Astrocyte of the cerebellum (primary cell): ENCODE measurements around the gene GMFB.
"Not testable (repeated sequence)": the region's sequence is repeated elsewhere in the genome, so short reads cannot be mapped to it uniquely, and the experiment has no call there.

Experiments
- DNase-seq: peaks from one replicate; pipeline ENCODE4 v3.0.0-alpha.2; 2011; ENCODE audit warnings: low read depth
- H3K4me3 ChIP-seq: 2 replicates; pipeline ENCODE4 v1.5.1; 2011; ENCODE audit warnings: mild to moderate bottlenecking, low read depth, low read length, moderate library complexity
- CTCF ChIP-seq: IDR thresholded peaks from 2 replicates; pipeline ENCODE4 v1.5.1; 2012; ENCODE audit warnings: low read length, low read depth, moderate library complexity, mild to moderate bottlenecking; ENCODE audit errors: missing control alignments
- in situ Hi-C: cut with HindIII; loops from 2 replicates; pipeline ENCODE4 v1.10.0; 2017; ENCODE audit warnings: low sequenced_read_pairs

Gene GMFB

GRCh38 chr14:54472315-54472714 is 16.5 kb downstream of the GMFB start:
- in situ Hi-C loops = no loop called here
- DNase-seq = no peak
- H3K4me3 ChIP-seq = no peak overlapping the region
- TF ChIP-seq CTCF = no peak

GRCh38 chr14:54471641-54472040 is 17.1 kb downstream of the GMFB start:
- no peak for TF ChIP-seq CTCF
- in situ Hi-C loops = no loop called here

GRCh38 chr14:54470701-54471100 is 18.1 kb downstream of the GMFB start:
- H3K4me3 ChIP-seq = no peak overlapping the region
- in situ Hi-C loops = no loop called here
- DNase-seq = no peak
- TF ChIP-seq CTCF = no peak

More at GRCh38 chr14:54471641-54472040, 17.1 kb downstream of the GMFB start:
- no peak overlapping the region for H3K4me3 ChIP-seq
- DNase-seq = no peak

GRCh38 chr14:54467280-54467679 is 21.5 kb downstream of the GMFB start:
- in situ Hi-C loops = no loop called here
- TF ChIP-seq CTCF = no peak
- DNase-seq = no peak
- no peak overlapping the region for H3K4me3 ChIP-seq

GRCh38 chr14:54465654-54466053 is 23.1 kb downstream of the GMFB start:
- in situ Hi-C loops = no loop called here
- DNase-seq = no peak
- TF ChIP-seq CTCF = no peak
- H3K4me3 ChIP-seq = no peak overlapping the region

- no peak for DNase-seq
- H3K4me3 ChIP-seq = no peak overlapping the region
- TF ChIP-seq CTCF = no peak
- in situ Hi-C loops = no loop called here
Observed at GRCh38 chr14:54462048-54462447, 26.7 kb downstream of the GMFB start.

- TF ChIP-seq CTCF = no peak
- in situ Hi-C loops = no loop called here
- H3K4me3 ChIP-seq = no peak overlapping the region
- no peak for DNase-seq
Observed at GRCh38 chr14:54459106-54459505, 29.7 kb downstream of the GMFB start.

GRCh38 chr14:54458536-54458935 is 30.2 kb downstream of the GMFB start:
- in situ Hi-C loops, DNase-seq: not testable (repeated sequence)

More at GRCh38 chr14:54458536-54458935, 30.2 kb downstream of the GMFB start:
- not testable (repeated sequence) for H3K4me3 ChIP-seq
